HFFc6 (cell line): ENCODE results near the gene ZNF789. TPM values are rescaled to one million over a fixed set of nuclear protein-coding genes. Genes with fewer than 3 reads are reported as not detected.

Experiments used
- DNase-seq: peaks from one replicate; pipeline ENCODE4 v3.0.0-alpha.2; 2018
- H3K27ac Mint-ChIP-seq: 2 replicates; pipeline ENCODE4 v1.8.0; 2020; ENCODE audit warnings: mild to moderate bottlenecking, mixed read lengths
- H3K27me3 Mint-ChIP-seq: 2 replicates; pipeline ENCODE4 v1.8.0; 2021; ENCODE audit warnings: mild to moderate bottlenecking, moderate library complexity, mixed read lengths; ENCODE audit not compliant: insufficient read depth
- H3K36me3 Mint-ChIP-seq: 2 replicates; pipeline ENCODE4 v1.8.0; 2021; ENCODE audit warnings: low read depth, mixed read lengths
- H3K4me1 Mint-ChIP-seq: 2 replicates; pipeline ENCODE4 v1.8.0; 2020; ENCODE audit warnings: low read depth, mixed read lengths
- H3K4me3 Mint-ChIP-seq: 2 replicates; pipeline ENCODE4 v1.8.0; 2020; ENCODE audit warnings: mild to moderate bottlenecking, moderate library complexity, mixed read lengths
- H3K9me3 Mint-ChIP-seq: 2 replicates; pipeline ENCODE4 v1.8.0; 2020; ENCODE audit warnings: mild to moderate bottlenecking, mixed read lengths
- total RNA-seq, 6 experiments: library from RNA; stranded (reverse); fragmentation: NEBNext Ultra II Directional; extraction: Animal tissue kit (Norgen Biotek cat#: 25700); gene quantifications; 2 replicates in 1 of 6; 3 replicates in 5 of 6; pipeline ENCODE4 v1.2.3, GENCODE V29; 2021
- TF ChIP-seq, protein P1 (sequence below): fragments of 200-600 bp; sonication (generic); IDR thresholded peaks from 2 replicates; pipeline ENCODE4 v1.5.0; 2021; ENCODE audit warnings: antibody characterized with exemption, mild to moderate bottlenecking

Gene ZNF789
- total RNA-seq, 6 experiments from 2014 or later, result 5.2 to 6.4 (median 5.6) TPM

- Mint-ChIP-seq H3K27me3 (0 out of 2 replicates have a peak, but pooled peaks cover 2% of the 10 kb centered on the region), H3K4me1 (no peaks in the 10 kb centered on the region), H3K27ac (no peak overlapping the region), H3K36me3 (peaks cover 71% of the 10 kb centered on the region), H3K4me3 (no peak overlapping the region), H3K9me3 (peaks cover 70% of the 10 kb centered on the region)
- TF ChIP-seq, protein P1, sequence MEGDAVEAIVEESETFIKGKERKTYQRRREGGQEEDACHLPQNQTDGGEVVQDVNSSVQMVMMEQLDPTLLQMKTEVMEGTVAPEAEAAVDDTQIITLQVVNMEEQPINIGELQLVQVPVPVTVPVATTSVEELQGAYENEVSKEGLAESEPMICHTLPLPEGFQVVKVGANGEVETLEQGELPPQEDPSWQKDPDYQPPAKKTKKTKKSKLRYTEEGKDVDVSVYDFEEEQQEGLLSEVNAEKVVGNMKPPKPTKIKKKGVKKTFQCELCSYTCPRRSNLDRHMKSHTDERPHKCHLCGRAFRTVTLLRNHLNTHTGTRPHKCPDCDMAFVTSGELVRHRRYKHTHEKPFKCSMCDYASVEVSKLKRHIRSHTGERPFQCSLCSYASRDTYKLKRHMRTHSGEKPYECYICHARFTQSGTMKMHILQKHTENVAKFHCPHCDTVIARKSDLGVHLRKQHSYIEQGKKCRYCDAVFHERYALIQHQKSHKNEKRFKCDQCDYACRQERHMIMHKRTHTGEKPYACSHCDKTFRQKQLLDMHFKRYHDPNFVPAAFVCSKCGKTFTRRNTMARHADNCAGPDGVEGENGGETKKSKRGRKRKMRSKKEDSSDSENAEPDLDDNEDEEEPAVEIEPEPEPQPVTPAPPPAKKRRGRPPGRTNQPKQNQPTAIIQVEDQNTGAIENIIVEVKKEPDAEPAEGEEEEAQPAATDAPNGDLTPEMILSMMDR, result no peak
- no peak for DNase-seq
These were observed 63.0 kb downstream of the ZNF789 start for GRCh38 chr7:99535667-99536066.

Other genes with a start within 250 kb of the ZNF789 start
- gene MYH16, start 200.1 kb upstream of the ZNF789 start, total RNA-seq, result under 1 TPM in 1 of 6 experiments, not detected in 5; 0.05 TPM
- 100 to 1,000 TPM; 261 to 285 (median 281) TPM for gene ARPC1A, start 147.0 kb upstream of the ZNF789 start, total RNA-seq
- 100 to 1,000 TPM; 233 to 281 (median 249) TPM for gene ARPC1B, start 98.2 kb upstream of the ZNF789 start, total RNA-seq
- 100 to 1,000 TPM; 148 to 213 (median 180) TPM for gene PDAP1, start 64.3 kb upstream of the ZNF789 start, total RNA-seq
- 100 to 1,000 TPM; 134 to 147 (median 146) TPM for gene BUD31, start 63.9 kb upstream of the ZNF789 start, total RNA-seq
- 1 to 10 TPM; 4.5 to 8.6 (median 6.7) TPM for gene PTCD1, start 34.1 kb upstream of the ZNF789 start, total RNA-seq
- 10 to 100 TPM; 26.7 to 34.0 (median 29.2) TPM for gene CPSF4, start 33.9 kb upstream of the ZNF789 start, total RNA-seq
- gene ATP5MF, start 6.7 kb upstream of the ZNF789 start, total RNA-seq, result 100 to 1,000 TPM; 388 to 466 (median 440) TPM
- 10 to 100 TPM; 12.7 to 15.1 (median 14.4) TPM for gene ZNF394, start 27.4 kb downstream of the ZNF789 start, total RNA-seq
- 10 to 100 TPM in 5 of 6 experiments, 1 to 10 TPM in 1; 10.0 to 12.8 (median 11.3) TPM for gene ZKSCAN5, start 31.8 kb downstream of the ZNF789 start, total RNA-seq
- gene FAM200A, start 79.2 kb downstream of the ZNF789 start, total RNA-seq, result 1 to 10 TPM; 3.6 to 5.5 (median 5.3) TPM
- gene ZNF655, start 85.8 kb downstream of the ZNF789 start, total RNA-seq, result 10 to 100 TPM; 38.6 to 50.0 (median 43.5) TPM
- gene TMEM225B, start 125.4 kb downstream of the ZNF789 start, total RNA-seq, result 1 to 10 TPM in 1 of 6 experiments, under 1 TPM in 5; 0.24 to 1.4 (median 0.52) TPM
- 10 to 100 TPM in 3 of 6 experiments, 1 to 10 TPM in 3; 9.3 to 12.6 (median 9.9) TPM for gene ZSCAN25, start 144.1 kb downstream of the ZNF789 start, total RNA-seq
- 1 to 10 TPM in 2 of 6 experiments, under 1 TPM in 4; 0.30 to 1.8 (median 0.48) TPM for gene CYP3A5, start 207.1 kb downstream of the ZNF789 start, total RNA-seq